Activated B cell treated with CpG ODN at 0.5 μM for 24 hours (primary cell): Measurements from ENCODE around the gene SKI. TPM values are rescaled to one million over a fixed set of nuclear protein-coding genes. Genes with fewer than 3 reads are reported as not detected.
"Not testable (repeated sequence)": the region's sequence is repeated elsewhere in the genome, so short reads cannot be mapped to it uniquely, and the experiment has no call there.

Source experiments
- ATAC-seq: fragments of 200-7000 bp; cut with Tn5 transposase; one replicate; pipeline ENCODE4 v1.10.0; 2021; ENCODE audit warnings: low read depth, mild to moderate bottlenecking, moderate library complexity
- CTCF ChIA-PET: fragments of 350-600 bp; sonication (Branson Sonifier 250); formaldehyde crosslinking; loops from one replicate; lab custom pipeline; 2021; ENCODE audit warnings: antibody characterized with exemption; lab: Charles Lee
- POLR2A ChIA-PET: fragments of 350-600 bp; sonication (Branson Sonifier 250); formaldehyde crosslinking; loops from one replicate; lab custom pipeline; 2021; ENCODE audit warnings: antibody characterized with exemption; lab: Charles Lee
- DNase-seq: peaks from one replicate; pipeline ENCODE4 v3.0.0; 2022
- H3K27ac Mint-ChIP-seq: one replicate; pipeline ENCODE4 v1.8.0; 2020; ENCODE audit warnings: mixed read lengths
- H3K27me3 Mint-ChIP-seq: one replicate; pipeline ENCODE4 v1.8.0; 2021; ENCODE audit warnings: mixed read lengths
- H3K36me3 Mint-ChIP-seq: one replicate; pipeline ENCODE4 v1.8.0; 2021; ENCODE audit warnings: low read depth, mixed read lengths
- H3K4me1 Mint-ChIP-seq: one replicate; pipeline ENCODE4 v1.8.0; 2021; ENCODE audit warnings: mixed read lengths
- H3K4me3 Mint-ChIP-seq: one replicate; pipeline ENCODE4 v1.8.0; 2020; ENCODE audit warnings: mild to moderate bottlenecking, mixed read lengths
- H3K9me3 Mint-ChIP-seq: one replicate; pipeline ENCODE4 v1.8.0; 2020; ENCODE audit warnings: mixed read lengths
- CTCF ChIP-seq: fragments of 200-600 bp; IDR thresholded peaks from one replicate; pipeline ENCODE4 v1.8.0; 2022; ENCODE audit warnings: antibody characterized with exemption, mild to moderate bottlenecking
- intact Hi-C: fragments of 100-400 bp; cut with micrococcal nuclease; formaldehyde crosslinking; loops from one replicate; pipeline ENCODE4 v1.15.1; 2024
- total RNA-seq: library from RNA; stranded (reverse); gene quantifications from 2 replicates; pipeline ENCODE4 v1.2.3, GENCODE V29; 2022

Gene SKI
- total RNA-seq, 1 donor from 2014 or later = 37.6 TPM

GRCh38 chr1:2330035-2330434 is 101.9 kb downstream of the SKI start:
- Mint-ChIP-seq H3K9me3 (no peaks in the 10 kb centered on the region), H3K36me3 (no peaks in the 10 kb centered on the region), H3K4me3 (no peak overlapping the region), H3K27me3 (no peaks in the 10 kb centered on the region), H3K27ac (no peak overlapping the region), H3K4me1 (no peaks in the 10 kb centered on the region)
- ChIA-PET CTCF (no interaction called here), POLR2A (no interaction called here)
- ATAC-seq (no peak), DNase-seq (no peak)
- TF ChIP-seq CTCF = no peak
- intact Hi-C loops = no loop called here

- Mint-ChIP-seq H3K27me3 (no peaks in the 10 kb centered on the region), H3K9me3 (no peaks in the 10 kb centered on the region), H3K4me1 (no peaks in the 10 kb centered on the region), H3K36me3 (no peaks in the 10 kb centered on the region), H3K27ac (no peak overlapping the region), H3K4me3 (no peak overlapping the region)
- DNase-seq (no peak), ATAC-seq (no peak)
- intact Hi-C loops = no loop called here
- TF ChIP-seq CTCF = no peak
- POLR2A ChIA-PET = no interaction called here
- CTCF ChIA-PET = no interaction called here
Observed at GRCh38 chr1:2330519-2331199, 102.5 kb downstream of the SKI start.

- ChIA-PET POLR2A (no interaction called here), CTCF (no interaction called here)
- no peak overlapping the region for H3K27ac Mint-ChIP-seq
- H3K9me3 Mint-ChIP-seq = no peaks in the 10 kb centered on the region
- H3K27me3 Mint-ChIP-seq = no peaks in the 10 kb centered on the region
- no peak for DNase-seq
- H3K4me1 Mint-ChIP-seq = no peaks in the 10 kb centered on the region
- no peak for ATAC-seq
- no peak for TF ChIP-seq CTCF
- H3K4me3 Mint-ChIP-seq = no peak overlapping the region
- H3K36me3 Mint-ChIP-seq = no peaks in the 10 kb centered on the region
- intact Hi-C loops = no loop called here
Observed at GRCh38 chr1:2331200-2331544, 103.1 kb downstream of the SKI start.

- intact Hi-C loops, CTCF ChIA-PET, DNase-seq, H3K27me3 Mint-ChIP-seq, POLR2A ChIA-PET, H3K27ac Mint-ChIP-seq, H3K4me3 Mint-ChIP-seq, H3K4me1 Mint-ChIP-seq, H3K9me3 Mint-ChIP-seq, ATAC-seq, H3K36me3 Mint-ChIP-seq: not testable (repeated sequence)
Observed at GRCh38 chr1:2331580-2331979, 103.5 kb downstream of the SKI start.

DNA sequence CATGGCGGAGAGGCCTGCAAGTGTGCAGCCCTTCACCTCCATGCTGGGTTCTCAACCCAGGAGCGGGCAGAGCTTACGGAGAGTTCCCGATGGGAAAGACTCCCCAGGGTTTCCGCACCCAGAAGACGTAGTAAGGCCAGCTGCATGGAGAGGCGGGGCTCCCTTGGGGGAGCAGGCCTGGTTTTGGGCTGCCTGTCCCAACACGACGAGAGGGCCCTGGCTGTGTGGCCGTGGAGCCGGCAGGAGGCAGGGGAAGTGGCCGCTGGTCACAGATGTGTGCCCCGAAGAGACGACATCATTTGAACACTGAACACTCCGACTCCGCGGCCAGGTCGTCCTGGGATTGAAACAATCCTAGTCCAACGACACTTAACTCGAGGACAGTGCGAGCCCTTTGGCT is 106.2 kb downstream of the SKI start:
- no peak for TF ChIP-seq CTCF
- POLR2A ChIA-PET = no interaction called here
- Mint-ChIP-seq H3K4me3 (no peak overlapping the region), H3K36me3 (no peaks in the 10 kb centered on the region), H3K27me3 (no peaks in the 10 kb centered on the region), H3K9me3 (no peaks in the 10 kb centered on the region), H3K27ac (no peak overlapping the region), H3K4me1 (no peaks in the 10 kb centered on the region)
- no peak for ATAC-seq
- intact Hi-C loops = no loop called here
- DNase-seq = no peak
- CTCF ChIA-PET = no interaction called here
